ENCODE results near the gene VAV2. TPM values are rescaled to one million over a fixed set of nuclear protein-coding genes. Genes with fewer than 3 reads are reported as not detected.

The VAV2 gene
- total and polyA plus RNA-seq, 2 donors = 9.8 to 13.7 TPM

GRCh38 chr9:133733421-133733795 is 258.7 kb downstream of the VAV2 start:
- WGBS = 80% methylated on average over 4 of the region's 4 CpGs
- Histone ChIP-seq H3K4me3 (ENCODE audit: low read depth, low read length) (no peak overlapping the region), H3K4me1 (ENCODE audit: insufficient read depth) (no peaks in the 10 kb centered on the region), H3K36me3 (ENCODE audit: insufficient read depth) (no peaks in the 10 kb centered on the region), H3K27ac (ENCODE audit: low read depth) (no peak overlapping the region)
- no peak for DNase-seq (ENCODE audit: extremely low spot score)

GRCh38 chr9:133732639-133733408 is 259.3 kb downstream of the VAV2 start:
- H3K4me3 ChIP-seq (ENCODE audit: low read depth, low read length) = no peak overlapping the region
- DNase-seq (ENCODE audit: extremely low spot score) = no peak
- no peaks in the 10 kb centered on the region for H3K36me3 ChIP-seq (ENCODE audit: insufficient read depth)
- H3K4me1 ChIP-seq (ENCODE audit: insufficient read depth) = no peaks in the 10 kb centered on the region
- 80% methylated on average over 10 of the region's 10 CpGs for WGBS
- H3K27ac ChIP-seq (ENCODE audit: low read depth) = no peak overlapping the region

- 73% methylated on average over 30 of the region's 30 CpGs for WGBS
These were observed 260.1 kb downstream of the VAV2 start for GRCh38 chr9:133731876-133732638.

GRCh38 chr9:133730994-133731715 is 261.0 kb downstream of the VAV2 start:
- Histone ChIP-seq H3K4me1 (ENCODE audit: insufficient read depth) (no peaks in the 10 kb centered on the region), H3K27ac (ENCODE audit: low read depth) (no peak overlapping the region), H3K36me3 (ENCODE audit: insufficient read depth) (no peaks in the 10 kb centered on the region), H3K4me3 (ENCODE audit: low read depth, low read length) (no peak overlapping the region)
- DNase-seq (ENCODE audit: extremely low spot score) = no peak
- 92% methylated on average over 27 of the region's 27 CpGs for WGBS

More at GRCh38 chr9:133731876-133732638, 260.1 kb downstream of the VAV2 start:
- no peak overlapping the region for H3K27ac ChIP-seq (ENCODE audit: low read depth)
- no peaks in the 10 kb centered on the region for H3K36me3 ChIP-seq (ENCODE audit: insufficient read depth)
- DNase-seq (ENCODE audit: extremely low spot score) = no peak
- no peak overlapping the region for H3K4me3 ChIP-seq (ENCODE audit: low read depth, low read length)
- no peaks in the 10 kb centered on the region for H3K4me1 ChIP-seq (ENCODE audit: insufficient read depth)

GRCh38 chr9:133729617-133730281 is 262.4 kb downstream of the VAV2 start:
- Histone ChIP-seq H3K4me3 (ENCODE audit: low read depth, low read length) (no peak overlapping the region), H3K4me1 (ENCODE audit: insufficient read depth) (no peaks in the 10 kb centered on the region), H3K27ac (ENCODE audit: low read depth) (no peak overlapping the region), H3K36me3 (ENCODE audit: insufficient read depth) (no peaks in the 10 kb centered on the region)
- WGBS = 89% methylated on average over 19 of the region's 19 CpGs
- DNase-seq (ENCODE audit: extremely low spot score) = no peak

GRCh38 chr9:133728856-133729616 is 263.1 kb downstream of the VAV2 start:
- no peak overlapping the region for H3K4me3 ChIP-seq (ENCODE audit: low read depth, low read length)
- no peak for DNase-seq (ENCODE audit: extremely low spot score)
- no peak overlapping the region for H3K27ac ChIP-seq (ENCODE audit: low read depth)
- no peaks in the 10 kb centered on the region for H3K36me3 ChIP-seq (ENCODE audit: insufficient read depth)
- WGBS = 79% methylated on average over 10 of the region's 10 CpGs
- no peaks in the 10 kb centered on the region for H3K4me1 ChIP-seq (ENCODE audit: insufficient read depth)

GRCh38 chr9:133727876-133728441 is 264.2 kb downstream of the VAV2 start:
- Histone ChIP-seq H3K4me3 (ENCODE audit: low read depth, low read length) (no peak overlapping the region), H3K36me3 (ENCODE audit: insufficient read depth) (no peaks in the 10 kb centered on the region), H3K27ac (ENCODE audit: low read depth) (no peak overlapping the region), H3K4me1 (ENCODE audit: insufficient read depth) (no peaks in the 10 kb centered on the region)
- 89% methylated on average over 18 of the region's 18 CpGs for WGBS
- no peak for DNase-seq (ENCODE audit: extremely low spot score)

- 73% methylated on average over 10 of the region's 10 CpGs for WGBS
- no peak for DNase-seq (ENCODE audit: extremely low spot score)
- Histone ChIP-seq H3K4me1 (ENCODE audit: insufficient read depth) (no peaks in the 10 kb centered on the region), H3K27ac (ENCODE audit: low read depth) (no peak overlapping the region), H3K4me3 (ENCODE audit: low read depth, low read length) (no peak overlapping the region), H3K36me3 (ENCODE audit: insufficient read depth) (no peaks in the 10 kb centered on the region)
These were observed 264.7 kb downstream of the VAV2 start for GRCh38 chr9:133727277-133727875.

- WGBS = 74% methylated on average over 14 of the region's 14 CpGs
- DNase-seq (ENCODE audit: extremely low spot score) = no peak
- Histone ChIP-seq H3K4me3 (ENCODE audit: low read depth, low read length) (no peak overlapping the region), H3K36me3 (ENCODE audit: insufficient read depth) (no peaks in the 10 kb centered on the region), H3K4me1 (ENCODE audit: insufficient read depth) (no peaks in the 10 kb centered on the region), H3K27ac (ENCODE audit: low read depth) (no peak overlapping the region)
These were observed 265.5 kb downstream of the VAV2 start for GRCh38 chr9:133726401-133727276.

- no peak for DNase-seq (ENCODE audit: extremely low spot score)
- WGBS = 79% methylated on average over 7 of the region's 7 CpGs
- H3K4me1 ChIP-seq (ENCODE audit: insufficient read depth) = no peaks in the 10 kb centered on the region
These were observed 266.2 kb downstream of the VAV2 start for GRCh38 chr9:133725886-133726285.

GRCh38 chr9:133718563-133719315 is 273.4 kb downstream of the VAV2 start:
- Histone ChIP-seq H3K36me3 (ENCODE audit: insufficient read depth) (no peaks in the 10 kb centered on the region), H3K4me3 (ENCODE audit: low read depth, low read length) (no peak overlapping the region), H3K4me1 (ENCODE audit: insufficient read depth) (no peaks in the 10 kb centered on the region), H3K27ac (ENCODE audit: low read depth) (no peak overlapping the region)
- 92% methylated on average over 15 of the region's 15 CpGs for WGBS
- DNase-seq (ENCODE audit: extremely low spot score) = no peak

More at GRCh38 chr9:133725886-133726285, 266.2 kb downstream of the VAV2 start:
- Histone ChIP-seq H3K4me3 (ENCODE audit: low read depth, low read length) (no peak overlapping the region), H3K36me3 (ENCODE audit: insufficient read depth) (no peaks in the 10 kb centered on the region), H3K27ac (ENCODE audit: low read depth) (no peak overlapping the region)

Data from urinary bladder (tissue), 4 donors.